Stimulated activated CD8-positive, alpha-beta memory T cell treated with anti-CD3 and anti-CD28 coated beads, Interleukin-7, amount 100 ng/mL, for 24 hours (primary cell): ENCODE results near the gene FOXO3.
"Not testable (repeated sequence)": the region's sequence is repeated elsewhere in the genome, so short reads cannot be mapped to it uniquely, and the experiment has no call there.

Experiments used
- DNase-seq: peaks from one replicate; pipeline ENCODE4 v3.0.0-alpha.2; 2020; ENCODE audit warnings: low read depth

Gene FOXO3

GRCh38 chr6:108560463-108561308 is at the start of gene FOXO3:
Gene FOXO3, plus strand, starts transcription at chr6:108560917. Its CDS starts 292 bp downstream, at chr6:108561209.
- peak; percentile 24 for DNase-seq

- no peak for DNase-seq
Measured at GRCh38 chr6:108518714-108519576, 41.8 kb upstream of the FOXO3 start.

DNA sequence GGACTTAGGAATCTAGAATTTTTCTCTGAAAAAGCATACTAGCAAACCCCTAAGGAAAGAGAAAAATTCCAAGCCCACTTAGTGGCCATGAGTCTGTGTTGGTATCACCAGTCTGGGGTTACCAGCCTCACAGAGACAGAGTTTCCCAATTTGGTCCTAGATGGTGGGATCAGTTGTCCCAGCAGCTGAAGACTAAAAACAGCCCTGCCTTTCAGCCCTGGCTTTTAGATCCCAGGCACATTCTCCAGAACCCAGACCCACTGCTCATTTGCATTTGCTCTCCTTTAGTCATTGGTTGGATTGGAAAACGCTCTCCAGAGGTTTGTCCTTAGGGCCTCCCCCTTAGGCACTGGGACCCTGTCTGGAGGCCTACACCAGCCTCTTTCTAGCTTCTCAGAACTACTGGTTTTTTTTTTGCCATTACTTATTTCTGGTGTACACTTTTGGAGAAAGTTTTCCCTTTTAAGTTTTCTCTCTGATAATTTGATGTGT is 39.1 kb upstream of the FOXO3 start:
- DNase-seq: no peak

DNA sequence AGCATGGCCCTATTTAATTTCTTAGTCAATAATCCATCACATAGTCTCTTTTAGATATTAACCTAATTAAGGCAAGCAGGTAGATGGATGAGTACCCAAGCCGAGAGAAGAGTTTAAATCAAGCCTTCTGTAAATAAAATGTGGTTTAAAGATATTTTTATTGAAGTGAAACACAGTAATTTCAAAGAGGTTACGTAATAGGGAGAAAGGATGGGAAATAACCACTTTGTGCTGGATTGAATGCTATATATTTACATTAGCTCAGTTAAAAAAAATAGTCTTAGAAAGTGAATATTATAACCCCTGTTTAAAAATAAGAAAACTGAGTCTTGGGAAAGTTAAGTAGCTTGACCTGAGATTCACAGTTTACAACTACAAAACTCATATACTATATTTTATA is 37.0 kb upstream of the FOXO3 start:
- no peak for DNase-seq

DNA sequence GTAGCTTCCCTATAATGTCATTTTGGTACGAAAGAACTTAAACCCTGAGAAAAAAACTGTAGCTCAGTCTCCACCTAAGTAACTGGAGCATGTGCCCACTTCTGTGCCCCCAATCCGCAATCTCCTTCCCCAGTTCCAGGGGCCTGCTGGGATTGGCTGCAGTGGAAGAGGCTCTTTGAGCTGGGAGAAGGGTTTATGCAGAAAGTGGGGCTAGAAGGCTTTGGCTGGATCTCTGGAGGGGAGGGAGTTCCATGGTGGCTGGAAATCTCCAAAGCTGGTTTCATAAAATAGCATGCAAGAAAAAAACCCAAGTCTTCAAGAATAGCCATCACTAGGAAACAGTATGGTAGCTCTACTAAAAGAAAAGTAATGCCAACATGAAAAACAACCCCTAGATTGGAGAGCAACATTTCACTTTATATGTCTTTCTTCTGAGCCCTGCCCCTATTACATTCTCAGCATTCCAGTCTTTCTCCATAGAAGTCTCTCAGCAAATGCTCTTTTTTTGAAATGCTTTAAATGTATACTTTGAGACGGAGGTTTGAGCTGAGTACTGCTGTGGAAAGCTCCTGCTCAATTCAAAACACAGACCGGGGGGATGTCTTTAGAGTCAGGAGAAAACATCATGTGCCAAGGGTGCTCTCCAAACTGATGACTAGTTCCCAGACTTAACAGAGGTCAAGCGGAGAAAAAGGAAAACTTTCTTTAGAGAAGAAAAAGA is 36.0 kb upstream of the FOXO3 start:
- no peak for DNase-seq

GRCh38 chr6:108526739-108527174 is 34.0 kb upstream of the FOXO3 start:
- no peak for DNase-seq

DNA sequence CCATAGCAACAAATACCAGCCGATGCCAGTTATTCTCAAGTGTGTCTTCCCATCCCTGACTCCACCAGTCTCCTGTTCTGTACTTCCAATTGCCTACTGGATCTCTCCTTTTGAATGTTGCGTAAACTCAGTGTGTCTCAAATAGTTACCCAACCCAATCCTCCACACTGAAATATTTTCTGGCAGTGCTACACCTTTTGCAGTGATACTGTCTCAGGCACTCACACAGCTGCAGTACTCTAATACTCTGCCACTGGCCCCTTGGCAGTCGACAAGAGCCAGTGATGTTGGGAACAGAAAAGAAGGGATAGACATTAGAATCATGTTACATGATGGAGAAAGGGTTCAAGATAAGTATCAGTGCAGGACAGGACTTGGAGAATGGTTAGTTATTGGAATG is 31.8 kb upstream of the FOXO3 start:
- DNase-seq: no peak

DNA sequence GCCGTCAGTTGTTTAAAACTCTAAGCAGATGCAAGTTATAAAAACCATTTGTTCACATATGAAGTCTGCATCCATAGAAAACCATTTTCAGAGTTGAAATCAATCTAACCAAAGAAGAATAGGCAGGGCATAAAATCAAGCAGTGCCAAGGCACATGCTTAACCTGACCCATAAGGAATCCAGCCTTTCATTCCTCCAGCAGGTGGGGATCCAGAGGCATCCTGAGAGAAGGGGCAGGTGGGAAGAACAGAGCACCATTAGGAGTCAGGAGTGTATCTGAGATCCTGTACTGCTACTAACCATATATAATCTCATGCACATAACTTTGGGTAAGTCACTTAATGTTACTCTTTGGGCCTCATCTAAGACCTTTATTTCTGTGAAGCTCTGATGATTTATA is 29.4 kb upstream of the FOXO3 start:
- no peak for DNase-seq

DNA sequence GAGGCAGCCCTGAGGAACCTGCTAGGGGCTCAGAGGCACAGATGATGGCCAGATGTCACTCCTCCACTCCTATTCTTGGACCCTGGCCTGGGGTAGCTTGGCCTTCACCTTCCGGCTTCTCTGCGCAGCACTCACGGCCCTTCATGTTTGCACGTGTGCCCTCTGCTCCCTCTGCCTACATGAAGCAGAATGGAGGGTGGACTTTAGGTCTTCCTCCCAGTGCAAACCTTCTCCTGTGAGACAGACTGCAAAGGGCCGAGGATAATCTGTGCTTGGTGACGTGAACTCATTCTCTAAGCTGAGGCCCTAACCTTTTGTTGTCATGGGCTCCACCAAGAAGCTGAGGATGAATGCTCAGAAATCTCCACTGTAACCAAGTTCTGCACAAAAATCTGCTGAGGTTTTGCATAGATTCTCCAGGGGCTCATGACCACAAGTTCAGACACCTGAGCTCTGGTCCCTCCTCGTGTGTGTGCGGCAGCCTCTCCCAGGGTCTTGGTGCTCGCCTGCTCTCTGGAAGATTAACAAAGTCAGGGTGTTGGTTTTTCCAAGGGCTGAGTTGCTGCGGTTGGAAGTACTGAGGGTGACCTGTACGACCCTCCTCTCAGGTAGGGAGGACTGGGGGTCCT is 25.5 kb upstream of the FOXO3 start:
- no peak for DNase-seq

DNA sequence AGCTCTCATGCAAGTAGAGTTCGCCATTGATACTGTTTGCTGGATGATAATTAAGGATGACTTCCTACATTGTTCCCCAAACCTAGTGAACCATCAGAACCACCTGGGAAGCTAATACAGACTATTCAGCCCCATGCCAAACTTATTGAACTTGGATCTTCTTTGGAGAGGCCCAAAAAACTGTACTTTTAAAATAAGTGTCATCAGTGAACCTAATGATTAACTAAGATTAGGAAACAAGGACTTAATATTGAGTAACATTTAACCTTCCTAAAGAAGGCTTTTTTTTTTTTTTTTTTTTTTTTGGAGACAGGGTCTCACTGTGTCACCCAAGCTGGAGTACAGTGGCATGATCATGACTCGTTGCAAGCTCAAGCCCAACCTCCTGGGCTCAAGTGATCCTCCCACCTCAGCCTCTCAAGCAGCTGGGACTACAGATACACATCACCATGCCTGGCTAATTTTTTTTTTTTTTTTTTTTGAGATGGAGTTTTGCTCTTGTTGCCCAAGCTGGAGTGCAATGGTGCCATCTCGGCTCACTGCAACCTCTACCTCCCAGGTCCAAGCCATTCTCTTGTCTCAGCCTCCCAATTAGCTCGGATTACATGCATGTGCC is 24.7 kb upstream of the FOXO3 start:
- not testable (repeated sequence) for DNase-seq

- peak; percentile 28 for DNase-seq
Measured at GRCh38 chr6:108541843-108542759, 18.6 kb upstream of the FOXO3 start.

GRCh38 chr6:108543175-108543940 is 17.4 kb upstream of the FOXO3 start:
- DNase-seq: no peak

DNA sequence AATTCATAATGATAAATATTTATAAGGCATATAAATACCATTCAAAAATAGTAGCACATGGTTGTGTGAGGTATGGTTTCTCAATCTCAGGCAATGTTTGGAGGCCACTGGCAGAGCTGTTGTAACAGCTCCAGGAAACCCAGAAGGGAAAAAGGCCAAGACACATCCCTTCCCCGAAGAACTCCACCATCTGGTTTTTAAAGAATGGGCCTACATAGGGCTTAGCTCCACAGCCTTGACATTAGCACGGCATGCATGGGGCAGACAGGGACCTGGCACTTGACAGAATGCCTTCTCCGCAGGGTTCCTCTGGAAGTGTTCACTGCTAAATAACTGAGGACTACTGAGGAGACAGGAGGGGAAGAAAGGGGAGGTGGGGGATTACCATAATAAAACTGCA is 16.1 kb upstream of the FOXO3 start:
- no peak for DNase-seq

GRCh38 chr6:108546079-108547049 is 14.4 kb upstream of the FOXO3 start:
- no peak for DNase-seq

DNA sequence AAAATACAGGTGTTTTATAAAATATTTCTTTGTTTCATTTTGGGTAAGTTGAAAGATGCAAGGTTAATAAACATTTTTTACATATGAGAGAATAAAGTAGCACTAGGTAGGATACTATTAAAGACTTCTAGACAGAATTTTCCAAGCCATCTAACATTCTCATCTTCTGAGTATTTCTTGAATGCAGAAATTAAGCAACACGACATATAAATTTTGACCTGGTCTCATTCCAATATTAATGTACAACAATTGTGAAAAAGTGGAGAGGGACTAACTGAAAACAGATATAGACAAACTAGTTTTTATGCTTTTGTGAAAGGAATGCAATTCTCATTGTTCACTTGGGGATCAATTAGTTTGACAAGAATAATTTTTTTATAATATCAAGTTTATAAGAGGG is 11.5 kb upstream of the FOXO3 start:
- no peak for DNase-seq

DNA sequence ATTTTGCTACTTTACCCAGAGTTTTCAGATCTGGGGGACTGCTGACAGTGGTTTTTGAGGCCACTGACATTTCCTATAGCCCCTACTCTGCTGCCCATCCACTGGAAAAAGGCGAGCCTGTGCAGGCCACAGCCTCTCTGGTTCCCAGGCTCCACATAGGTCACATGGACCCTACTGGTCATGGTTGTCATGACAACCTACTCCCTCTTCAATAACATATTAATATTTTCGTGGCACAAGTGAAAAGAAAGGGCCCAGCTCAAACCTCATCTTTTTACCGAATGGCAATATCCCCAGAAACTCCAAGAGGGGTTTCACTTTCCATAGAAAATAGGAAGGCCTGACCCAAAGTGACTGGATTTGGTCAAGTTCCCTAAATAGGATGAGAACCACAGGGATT is 11.0 kb upstream of the FOXO3 start:
- no peak for DNase-seq

- DNase-seq: no peak
Measured at GRCh38 chr6:108550256-108550655, 10.5 kb upstream of the FOXO3 start.

DNA sequence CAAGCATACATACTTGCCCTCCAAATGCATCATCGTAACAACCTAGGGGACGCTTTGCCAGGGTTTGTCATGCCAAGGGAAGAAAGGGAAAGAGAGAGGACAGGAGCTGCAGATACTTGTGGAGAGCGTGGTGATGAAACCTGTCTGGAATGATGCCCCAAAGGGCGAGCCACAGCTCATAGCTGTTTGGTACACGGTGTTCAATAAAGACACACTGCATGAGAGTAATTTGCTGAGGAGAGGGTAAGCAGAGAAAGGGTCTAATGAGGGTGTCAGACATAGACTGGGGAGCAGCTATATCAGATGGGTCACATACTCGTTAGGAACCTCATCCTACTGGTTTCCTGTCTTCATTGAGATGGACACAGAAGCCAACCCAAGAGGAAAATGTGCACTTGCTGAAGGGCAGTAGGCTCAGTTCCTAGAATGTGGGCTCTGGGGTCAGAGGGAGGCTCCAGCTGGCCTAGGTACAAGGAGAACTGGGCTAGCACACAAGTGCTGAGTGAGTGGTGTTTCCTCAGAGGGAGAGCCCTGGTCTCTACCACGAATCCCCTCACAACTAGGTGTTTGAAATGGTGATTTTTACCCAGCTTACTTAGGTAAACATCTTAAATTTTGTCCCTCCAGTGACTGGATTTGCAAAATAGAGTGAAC is 5.2 kb upstream of the FOXO3 start:
- DNase-seq: no peak
